Measurements from ENCODE around the gene DNAI2.

DNAI2 gene

DNA sequence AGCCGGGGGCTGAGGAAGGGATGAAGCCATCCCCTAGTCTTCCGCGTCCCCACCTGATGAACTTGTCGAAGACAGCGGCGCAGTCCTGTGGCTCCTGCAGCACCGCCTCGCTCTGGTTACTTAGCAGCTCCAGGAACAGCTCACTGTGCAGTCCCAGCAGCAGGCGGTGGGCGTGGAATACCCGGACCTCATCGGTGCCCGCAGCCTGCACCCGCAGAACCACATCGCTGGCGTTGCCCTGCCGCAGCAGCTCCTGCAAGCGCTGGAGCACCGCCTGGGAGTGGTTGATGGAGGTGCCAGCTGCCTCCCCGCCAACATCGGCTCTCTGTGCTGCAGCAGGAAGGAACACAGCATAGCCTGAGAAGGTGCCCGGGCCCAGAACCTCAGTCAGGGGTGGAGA lies 85.9 kb downstream of the DNAI2 start:
- no peak for DNase-seq (ENCODE audit: low read depth in 1 of 2, low spot score in 1 of 2)

GRCh38 chr17:74360899-74361229 lies 86.8 kb downstream of the DNAI2 start:
- no peak for DNase-seq (ENCODE audit: low read depth in 1 of 2, low spot score in 1 of 2)

- DNase-seq (ENCODE audit: low read depth in 1 of 2, low spot score in 1 of 2) = no peak
These were observed 87.4 kb downstream of the DNAI2 start, which contains the start of gene BTBD17 for GRCh38 chr17:74361230-74362068. Gene BTBD17, minus strand, starts transcription at chr17:74361868. Its CDS starts 49 bp downstream, at chr17:74361819.

- no peak for DNase-seq (ENCODE audit: low read depth in 1 of 2, low spot score in 1 of 2)
These were observed 88.0 kb downstream of the DNAI2 start for GRCh38 chr17:74362069-74362405.

GRCh38 chr17:74362810-74363498 lies 88.9 kb downstream of the DNAI2 start:
- DNase-seq (ENCODE audit: low read depth in 1 of 2, low spot score in 1 of 2) = no peak

Data from stimulated activated CD4-positive, alpha-beta T cell treated with anti-CD3 and anti-CD28 coated beads, Interleukin-15, amount 100 ng/mL, for 1 hour (primary cell).